Panc1 (cell line): ENCODE results near the gene ALDH1B1.

Experiments used
- SIN3A ChIP-seq: IDR thresholded peaks from 2 replicates; pipeline ENCODE4 v1.6.1; 2012; ENCODE audit warnings: low read depth, mild to moderate bottlenecking, low read length, moderate library complexity, borderline replicate concordance; ENCODE audit not compliant: insufficient read depth
- TF ChIP-seq, protein P1 (sequence below): fragments of 450-650 bp; IDR thresholded peaks from 2 replicates; pipeline ENCODE4 v1.5.1; 2017; ENCODE audit warnings: mild to moderate bottlenecking
- TF ChIP-seq, protein P2 (sequence below), 2 experiments: IDR thresholded peaks; 2 replicates each; pipeline ENCODE4 v1.6.1; 2011 to 2012; ENCODE audit warnings: low read depth in 2 of 2, control low read depth in 1 of 2, low read length in 1 of 2, mild to moderate bottlenecking in 1 of 2, moderate library complexity in 1 of 2; ENCODE audit not compliant: insufficient read depth in 1 of 2

DNA sequence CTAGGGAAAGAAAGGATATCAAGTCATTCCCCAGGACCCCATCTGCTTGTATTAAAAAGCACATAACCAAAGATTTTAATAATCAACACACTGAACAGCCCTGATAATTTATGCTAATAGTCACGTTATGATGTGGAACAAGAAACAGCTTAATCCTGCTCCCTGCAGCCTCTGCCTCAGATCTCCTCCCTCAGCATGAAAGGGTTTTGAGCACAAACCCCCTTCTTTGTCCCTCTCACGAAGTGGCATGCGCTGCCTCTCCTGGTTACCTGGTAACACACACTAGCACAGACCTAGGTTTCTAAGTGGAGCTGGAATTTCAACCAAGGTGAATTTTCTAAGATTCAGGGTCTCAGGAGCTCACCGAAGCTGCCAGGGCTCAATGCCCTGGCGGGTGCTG is 26.7 kb downstream of the ALDH1B1 start:
- TF ChIP-seq, protein P1, sequence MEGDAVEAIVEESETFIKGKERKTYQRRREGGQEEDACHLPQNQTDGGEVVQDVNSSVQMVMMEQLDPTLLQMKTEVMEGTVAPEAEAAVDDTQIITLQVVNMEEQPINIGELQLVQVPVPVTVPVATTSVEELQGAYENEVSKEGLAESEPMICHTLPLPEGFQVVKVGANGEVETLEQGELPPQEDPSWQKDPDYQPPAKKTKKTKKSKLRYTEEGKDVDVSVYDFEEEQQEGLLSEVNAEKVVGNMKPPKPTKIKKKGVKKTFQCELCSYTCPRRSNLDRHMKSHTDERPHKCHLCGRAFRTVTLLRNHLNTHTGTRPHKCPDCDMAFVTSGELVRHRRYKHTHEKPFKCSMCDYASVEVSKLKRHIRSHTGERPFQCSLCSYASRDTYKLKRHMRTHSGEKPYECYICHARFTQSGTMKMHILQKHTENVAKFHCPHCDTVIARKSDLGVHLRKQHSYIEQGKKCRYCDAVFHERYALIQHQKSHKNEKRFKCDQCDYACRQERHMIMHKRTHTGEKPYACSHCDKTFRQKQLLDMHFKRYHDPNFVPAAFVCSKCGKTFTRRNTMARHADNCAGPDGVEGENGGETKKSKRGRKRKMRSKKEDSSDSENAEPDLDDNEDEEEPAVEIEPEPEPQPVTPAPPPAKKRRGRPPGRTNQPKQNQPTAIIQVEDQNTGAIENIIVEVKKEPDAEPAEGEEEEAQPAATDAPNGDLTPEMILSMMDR = no peak
- no peak for TF ChIP-seq SIN3A
- TF ChIP-seq, protein P2, sequence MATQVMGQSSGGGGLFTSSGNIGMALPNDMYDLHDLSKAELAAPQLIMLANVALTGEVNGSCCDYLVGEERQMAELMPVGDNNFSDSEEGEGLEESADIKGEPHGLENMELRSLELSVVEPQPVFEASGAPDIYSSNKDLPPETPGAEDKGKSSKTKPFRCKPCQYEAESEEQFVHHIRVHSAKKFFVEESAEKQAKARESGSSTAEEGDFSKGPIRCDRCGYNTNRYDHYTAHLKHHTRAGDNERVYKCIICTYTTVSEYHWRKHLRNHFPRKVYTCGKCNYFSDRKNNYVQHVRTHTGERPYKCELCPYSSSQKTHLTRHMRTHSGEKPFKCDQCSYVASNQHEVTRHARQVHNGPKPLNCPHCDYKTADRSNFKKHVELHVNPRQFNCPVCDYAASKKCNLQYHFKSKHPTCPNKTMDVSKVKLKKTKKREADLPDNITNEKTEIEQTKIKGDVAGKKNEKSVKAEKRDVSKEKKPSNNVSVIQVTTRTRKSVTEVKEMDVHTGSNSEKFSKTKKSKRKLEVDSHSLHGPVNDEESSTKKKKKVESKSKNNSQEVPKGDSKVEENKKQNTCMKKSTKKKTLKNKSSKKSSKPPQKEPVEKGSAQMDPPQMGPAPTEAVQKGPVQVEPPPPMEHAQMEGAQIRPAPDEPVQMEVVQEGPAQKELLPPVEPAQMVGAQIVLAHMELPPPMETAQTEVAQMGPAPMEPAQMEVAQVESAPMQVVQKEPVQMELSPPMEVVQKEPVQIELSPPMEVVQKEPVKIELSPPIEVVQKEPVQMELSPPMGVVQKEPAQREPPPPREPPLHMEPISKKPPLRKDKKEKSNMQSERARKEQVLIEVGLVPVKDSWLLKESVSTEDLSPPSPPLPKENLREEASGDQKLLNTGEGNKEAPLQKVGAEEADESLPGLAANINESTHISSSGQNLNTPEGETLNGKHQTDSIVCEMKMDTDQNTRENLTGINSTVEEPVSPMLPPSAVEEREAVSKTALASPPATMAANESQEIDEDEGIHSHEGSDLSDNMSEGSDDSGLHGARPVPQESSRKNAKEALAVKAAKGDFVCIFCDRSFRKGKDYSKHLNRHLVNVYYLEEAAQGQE (IDR thresholded peaks at IDR 0.05; ENCODE audit: insufficient read depth in 1 of 2, low read depth in 2 of 2, low read length in 1 of 2) = no peak
